K562 (cell line): Measurements from ENCODE around the gene LY6G6F. TPM values are rescaled to one million over a fixed set of nuclear protein-coding genes. Genes with fewer than 3 reads are reported as not detected.

Source experiments
- ATF7 ChIP-seq: fragments of 450-650 bp; IDR thresholded peaks from 2 replicates; pipeline ENCODE4 v1.7.1; 2014; ENCODE audit warnings: mild to moderate bottlenecking, moderate library complexity
- CBX1 ChIP-seq: sonication (generic); IDR thresholded peaks from 2 replicates; pipeline ENCODE4 v1.6.1; 2016; ENCODE audit warnings: antibody characterized with exemption, low read depth, mild to moderate bottlenecking
- CHCHD3 ChIP-seq: fragments of 250-450 bp; sonication (Bioruptor Pico); IDR thresholded peaks from 2 replicates; pipeline ENCODE4 v2.1.2; 2022; ENCODE audit warnings: mild to moderate bottlenecking
- CHD4 ChIP-seq: fragments of 200-600 bp; sonication (generic); IDR thresholded peaks from 3 replicates; pipeline ENCODE4 v1.6.1; 2012; ENCODE audit warnings: low read depth, mild to moderate bottlenecking, mixed read lengths, low read length, inconsistent platforms; ENCODE audit not compliant: insufficient read depth, insufficient replicate concordance, poor library complexity, severe bottlenecking
- DMBX1 ChIP-seq: fragments of 250-450 bp; sonication (Bioruptor Pico); IDR thresholded peaks from 2 replicates; pipeline ENCODE4 v1.8.0; 2022; ENCODE audit warnings: inconsistent platforms, mild to moderate bottlenecking, moderate library complexity, borderline replicate concordance
- HCFC1 ChIP-seq: IDR thresholded peaks from 2 replicates; pipeline ENCODE4 v1.6.1; 2012; ENCODE audit warnings: low read depth, low read length, improper control_type of control experiment
- KDM4B ChIP-seq, 2 experiments: fragments of 450-650 bp in 1 of 2; sonication (generic) in 1 of 2; IDR thresholded peaks; 2 replicates each; pipeline ENCODE4 v1.6.1; 2016 to 2017; ENCODE audit warnings: borderline replicate concordance in 2 of 2, antibody characterized with exemption in 1 of 2, low read depth in 1 of 2, mild to moderate bottlenecking in 1 of 2
- NCOA4 ChIP-seq: fragments of 450-650 bp; IDR thresholded peaks from 2 replicates; pipeline ENCODE4 v1.6.1; 2018; ENCODE audit warnings: mild to moderate bottlenecking; ENCODE audit not compliant: partially characterized antibody
- NFATC3 ChIP-seq: fragments of 450-650 bp; IDR thresholded peaks from 2 replicates; pipeline ENCODE4 v1.6.1; 2017; ENCODE audit warnings: mild to moderate bottlenecking
- NFYB ChIP-seq: IDR thresholded peaks from 2 replicates; pipeline ENCODE4 v1.6.1; 2011; ENCODE audit warnings: mild to moderate bottlenecking, moderate library complexity; ENCODE audit not compliant: insufficient read length; ENCODE audit errors: extremely low read depth
- POLR2AphosphoS2 ChIP-seq: IDR thresholded peaks from 2 replicates; pipeline ENCODE4 v1.6.1; 2012; ENCODE audit warnings: low read length, improper control_type of control experiment
- RUNX1 ChIP-seq: sonication (generic); IDR thresholded peaks from 2 replicates; pipeline ENCODE4 v1.6.1; 2016; ENCODE audit warnings: antibody characterized with exemption, low read depth
- TCF3 ChIP-seq: sonication (generic); formaldehyde crosslinking; IDR thresholded peaks from 2 replicates; pipeline ENCODE4 v1.4.0; 2020; ENCODE audit warnings: mild to moderate bottlenecking, missing genetic modification reagents
- TEAD2 ChIP-seq: fragments of 450-650 bp; IDR thresholded peaks from 2 replicates; pipeline ENCODE4 v1.6.1; 2016; ENCODE audit warnings: missing genetic modification characterization, control low read depth, missing compliant biosample characterization
- ZKSCAN1 ChIP-seq: fragments of 150-350 bp; IDR thresholded peaks from 2 replicates; pipeline ENCODE4 v1.6.1; 2016; ENCODE audit warnings: low read depth, low read length
- ZNF217 ChIP-seq: sonication (generic); formaldehyde crosslinking; IDR thresholded peaks from 2 replicates; pipeline ENCODE4 v1.8.0; 2022; ENCODE audit warnings: mild to moderate bottlenecking, missing genetic modification reagents
- polyA plus RNA-seq, 8 experiments: library from polyadenylated mRNA; depleted of rRNA in 4 of 8; stranded (reverse) in 5 of 8; unstranded in 3 of 8; fragments of >200 nt; fragmentation: Nextera tagmentation in 2 of 8; fragmentation: Illumina TruSeq in 1 of 8; extraction: Ambion mirVana in 2 of 8; extraction: Trizol in 1 of 8; gene quantifications; 2 replicates each; pipeline versions ENCODE4 v1.2.1 to v1.2.3, GENCODE V29; 2011 to 2014; ENCODE audit warnings: inconsistent platforms in 1 of 8, missing spikeins in 1 of 8
- total RNA-seq, 7 experiments: library from RNA; depleted of rRNA in 6 of 7; stranded (reverse); fragments of >200 nt in 6 of 7; fragmentation: Illumina TruSeq in 2 of 7; extraction: Trizol in 2 of 7; gene quantifications; 2 replicates each; pipeline versions ENCODE4 v1.2.1 to v1.2.3, GENCODE V29; 2011 to 2021; ENCODE audit warnings: low replicate concordance in 1 of 7
- TF ChIP-seq, protein P1 (sequence below): fragments of 250-450 bp; sonication (Bioruptor Pico); IDR thresholded peaks from 2 replicates; pipeline ENCODE4 v1.4.0; 2020; ENCODE audit warnings: borderline replicate concordance
- TF ChIP-seq, protein P2 (sequence below): fragments of 450-650 bp; formaldehyde crosslinking; IDR thresholded peaks from 2 replicates; pipeline ENCODE4 v1.4.0; 2020; ENCODE audit warnings: mild to moderate bottlenecking, moderate library complexity
- TF ChIP-seq, protein P3 (sequence below): fragments of 250-450 bp; sonication (Bioruptor Pico); IDR thresholded peaks from 2 replicates; pipeline ENCODE4 v1.6.1; 2021; ENCODE audit warnings: mild to moderate bottlenecking
- TF ChIP-seq, protein P4 (sequence below): fragments of 200-800 bp; sonication (Bioruptor generic); IDR thresholded peaks from 2 replicates; pipeline ENCODE4 v1.6.1; 2017; ENCODE audit warnings: missing genetic modification characterization, missing compliant biosample characterization
- TF ChIP-seq, protein P5 (sequence below): fragments of 250-450 bp; sonication (Bioruptor Pico); IDR thresholded peaks from 2 replicates; pipeline ENCODE4 v1.8.0; 2022; ENCODE audit warnings: inconsistent platforms, mild to moderate bottlenecking, moderate library complexity, borderline replicate concordance

LY6G6F gene
- total and polyA plus RNA-seq, 9 of the 15 experiments (the other 6 are each of a cell fraction or from before 2014, with no cell fraction given), result 0.14 to 0.50 (median 0.28) TPM; not detected in 2

DNA sequence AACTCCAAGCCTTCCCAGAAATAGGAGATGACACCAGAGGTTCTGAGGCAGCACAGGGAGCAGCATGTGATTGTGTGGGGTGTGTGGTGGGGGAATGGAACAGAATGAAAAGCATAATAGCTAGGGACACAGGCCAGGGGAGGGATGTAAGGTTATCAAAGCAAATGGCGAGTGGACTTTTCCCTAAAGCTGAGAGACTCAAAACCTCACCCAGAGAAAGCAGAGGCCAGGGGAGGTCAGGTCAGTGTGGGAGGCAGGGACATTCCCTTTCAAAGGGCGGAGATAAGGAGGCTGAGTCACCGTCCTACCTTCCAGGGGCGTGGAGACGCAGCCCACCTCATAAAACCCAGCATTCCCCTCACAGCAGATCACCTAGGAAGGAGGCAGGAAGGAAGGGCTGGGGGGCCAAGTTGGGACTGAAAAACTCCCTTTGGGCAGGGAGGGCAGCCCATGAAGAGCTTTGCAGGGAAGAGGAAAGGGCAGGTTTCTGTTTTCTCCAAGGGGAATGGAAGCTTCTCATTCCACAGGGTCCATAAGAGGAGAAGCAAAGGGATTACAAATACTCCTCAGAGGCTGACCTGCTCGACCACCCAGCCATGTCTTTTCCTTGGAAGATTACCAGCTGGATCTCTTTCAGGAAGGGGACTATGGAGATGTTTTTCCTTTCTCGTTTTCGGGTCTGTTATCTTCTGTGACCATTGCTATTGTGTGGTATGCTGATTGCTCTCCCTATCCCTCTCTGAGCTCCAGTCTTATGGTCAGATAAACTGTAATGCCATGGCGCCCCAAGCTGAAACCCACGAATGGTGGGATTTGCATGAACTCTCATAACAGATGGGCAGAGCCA lies 16.2 kb upstream of the LY6G6F start (continued):
- TF ChIP-seq, protein P1, sequence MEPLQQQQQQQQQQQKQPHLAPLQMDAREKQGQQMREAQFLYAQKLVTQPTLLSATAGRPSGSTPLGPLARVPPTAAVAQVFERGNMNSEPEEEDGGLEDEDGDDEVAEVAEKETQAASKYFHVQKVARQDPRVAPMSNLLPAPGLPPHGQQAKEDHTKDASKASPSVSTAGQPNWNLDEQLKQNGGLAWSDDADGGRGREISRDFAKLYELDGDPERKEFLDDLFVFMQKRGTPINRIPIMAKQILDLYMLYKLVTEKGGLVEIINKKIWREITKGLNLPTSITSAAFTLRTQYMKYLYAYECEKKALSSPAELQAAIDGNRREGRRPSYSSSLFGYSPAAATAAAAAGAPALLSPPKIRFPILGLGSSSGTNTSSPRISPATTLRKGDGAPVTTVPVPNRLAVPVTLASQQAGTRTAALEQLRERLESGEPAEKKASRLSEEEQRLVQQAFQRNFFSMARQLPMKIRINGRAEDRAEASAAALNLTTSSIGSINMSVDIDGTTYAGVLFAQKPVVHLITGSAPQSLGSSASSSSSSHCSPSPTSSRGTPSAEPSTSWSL (CRISPR knock-in tag), result 0 out of 2 replicates have a peak, but pooled peaks have one; percentile 89
- TF ChIP-seq TCF3 (CRISPR knock-in tag), result peak; percentile 91
- TF ChIP-seq, protein P2, sequence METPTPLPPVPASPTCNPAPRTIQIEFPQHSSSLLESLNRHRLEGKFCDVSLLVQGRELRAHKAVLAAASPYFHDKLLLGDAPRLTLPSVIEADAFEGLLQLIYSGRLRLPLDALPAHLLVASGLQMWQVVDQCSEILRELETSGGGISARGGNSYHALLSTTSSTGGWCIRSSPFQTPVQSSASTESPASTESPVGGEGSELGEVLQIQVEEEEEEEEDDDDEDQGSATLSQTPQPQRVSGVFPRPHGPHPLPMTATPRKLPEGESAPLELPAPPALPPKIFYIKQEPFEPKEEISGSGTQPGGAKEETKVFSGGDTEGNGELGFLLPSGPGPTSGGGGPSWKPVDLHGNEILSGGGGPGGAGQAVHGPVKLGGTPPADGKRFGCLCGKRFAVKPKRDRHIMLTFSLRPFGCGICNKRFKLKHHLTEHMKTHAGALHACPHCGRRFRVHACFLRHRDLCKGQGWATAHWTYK (CRISPR knock-in tag), result peak; percentile 87
- TF ChIP-seq POLR2AphosphoS2, result 0 out of 2 replicates have a peak, but pooled peaks have one; percentile 68
- TF ChIP-seq, protein P3, sequence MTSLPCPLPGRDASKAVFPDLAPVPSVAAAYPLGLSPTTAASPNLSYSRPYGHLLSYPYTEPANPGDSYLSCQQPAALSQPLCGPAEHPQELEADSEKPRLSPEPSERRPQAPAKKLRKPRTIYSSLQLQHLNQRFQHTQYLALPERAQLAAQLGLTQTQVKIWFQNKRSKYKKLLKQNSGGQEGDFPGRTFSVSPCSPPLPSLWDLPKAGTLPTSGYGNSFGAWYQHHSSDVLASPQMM (CRISPR knock-in tag), result no peak
- TF ChIP-seq NFYB, result no peak
- TF ChIP-seq CBX1, result no peak
- TF ChIP-seq HCFC1, result no peak
- TF ChIP-seq ZNF217, result no peak
- 0 out of 2 replicates have a peak, but pooled peaks have one; percentile 24 for TF ChIP-seq ZKSCAN1
- TF ChIP-seq, protein P4, sequence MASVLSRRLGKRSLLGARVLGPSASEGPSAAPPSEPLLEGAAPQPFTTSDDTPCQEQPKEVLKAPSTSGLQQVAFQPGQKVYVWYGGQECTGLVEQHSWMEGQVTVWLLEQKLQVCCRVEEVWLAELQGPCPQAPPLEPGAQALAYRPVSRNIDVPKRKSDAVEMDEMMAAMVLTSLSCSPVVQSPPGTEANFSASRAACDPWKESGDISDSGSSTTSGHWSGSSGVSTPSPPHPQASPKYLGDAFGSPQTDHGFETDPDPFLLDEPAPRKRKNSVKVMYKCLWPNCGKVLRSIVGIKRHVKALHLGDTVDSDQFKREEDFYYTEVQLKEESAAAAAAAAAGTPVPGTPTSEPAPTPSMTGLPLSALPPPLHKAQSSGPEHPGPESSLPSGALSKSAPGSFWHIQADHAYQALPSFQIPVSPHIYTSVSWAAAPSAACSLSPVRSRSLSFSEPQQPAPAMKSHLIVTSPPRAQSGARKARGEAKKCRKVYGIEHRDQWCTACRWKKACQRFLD, result no peak; the same call in 1 of the 2 replicates
- no peak; the same call in 1 of the 2 replicates for TF ChIP-seq CHCHD3 (CRISPR knock-in tag)
- peak in 1 of 2 experiments; percentile 54; a peak in 1 of 4 replicates for TF ChIP-seq KDM4B (IDR thresholded peaks at IDR 0.05; ENCODE audit: borderline replicate concordance in 2 of 2, low read depth in 1 of 2)
- TF ChIP-seq, protein P5, sequence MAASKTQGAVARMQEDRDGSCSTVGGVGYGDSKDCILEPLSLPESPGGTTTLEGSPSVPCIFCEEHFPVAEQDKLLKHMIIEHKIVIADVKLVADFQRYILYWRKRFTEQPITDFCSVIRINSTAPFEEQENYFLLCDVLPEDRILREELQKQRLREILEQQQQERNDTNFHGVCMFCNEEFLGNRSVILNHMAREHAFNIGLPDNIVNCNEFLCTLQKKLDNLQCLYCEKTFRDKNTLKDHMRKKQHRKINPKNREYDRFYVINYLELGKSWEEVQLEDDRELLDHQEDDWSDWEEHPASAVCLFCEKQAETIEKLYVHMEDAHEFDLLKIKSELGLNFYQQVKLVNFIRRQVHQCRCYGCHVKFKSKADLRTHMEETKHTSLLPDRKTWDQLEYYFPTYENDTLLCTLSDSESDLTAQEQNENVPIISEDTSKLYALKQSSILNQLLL (CRISPR knock-in tag), result no peak
- peak; percentile 88 for TF ChIP-seq CHD4
- peak; percentile 38; the same call in 1 of the 2 replicates for TF ChIP-seq NFATC3
- TF ChIP-seq ATF7, result peak; percentile 89
- peak; percentile 25 for TF ChIP-seq NCOA4
- peak; percentile 76 for TF ChIP-seq RUNX1
- TF ChIP-seq TEAD2 (tag), result no peak
- TF ChIP-seq DMBX1 (CRISPR knock-in tag), result peak; percentile 35
